SHP77 (cell line): ENCODE data around the gene SPATA31D1.
"Not testable (repeated sequence)": the region's sequence is repeated elsewhere in the genome, so short reads cannot be mapped to it uniquely, and the experiment has no call there.

Experiments used
- DNase-seq, 2 experiments: peaks; one replicate each; lab custom pipeline; 2025; lab: John Stamatoyannopoulos, UW

The SPATA31D1 gene

GRCh38 chr9:81988472-81988871 lies at the start of gene SPATA31D1:
Gene SPATA31D1 (plus strand): TSS chr9:81988772. CDS start chr9:81988819, 47 bp downstream.
- not testable (repeated sequence) for DNase-seq

DNA sequence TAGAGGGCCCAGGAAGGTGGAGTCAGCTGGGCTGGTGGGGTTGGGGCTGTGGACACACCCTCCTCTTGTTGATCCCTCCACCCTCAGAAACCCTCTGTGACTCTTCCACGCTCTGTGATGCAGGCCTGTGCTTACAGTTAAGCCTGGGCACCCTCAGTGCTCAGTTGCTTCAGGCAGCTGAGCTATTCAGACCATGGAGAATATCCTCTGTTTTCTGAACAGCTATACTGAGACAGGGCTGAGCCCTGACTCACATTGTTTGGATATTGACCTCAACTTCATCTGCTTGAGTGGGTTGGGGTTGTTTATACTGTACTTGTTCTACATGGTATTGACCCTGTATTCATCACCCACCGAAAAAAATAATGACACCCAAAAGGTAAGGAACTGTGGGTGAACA lies 45.2 kb upstream of the SPATA31D1 start, which contains the start of gene SPATA31D3:
Gene SPATA31D3 (plus strand): TSS at position 108 of the 400 bp plus-strand sequence. CDS start 86 bp downstream, at position 194.
- not testable (repeated sequence) for DNase-seq

DNA sequence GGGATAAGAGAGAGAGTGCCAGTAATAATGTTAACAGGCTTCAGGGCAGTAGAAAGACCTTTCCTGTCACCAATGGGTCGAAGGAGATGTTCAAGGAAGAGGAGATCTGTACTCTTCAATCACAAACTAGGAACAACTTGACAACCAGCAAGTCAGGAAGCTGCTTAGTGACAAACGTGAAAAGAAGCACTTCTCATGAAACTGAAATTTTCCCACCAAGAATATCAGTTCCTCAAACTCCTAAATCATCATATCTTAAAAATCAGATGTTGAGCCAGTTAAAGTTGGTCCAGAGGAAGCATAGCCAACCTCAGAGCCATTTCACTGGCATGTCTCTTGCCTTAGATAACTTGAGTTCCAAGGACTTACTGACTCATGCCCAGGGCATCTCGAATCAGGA lies 39.9 kb upstream of the SPATA31D1 start:
- DNase-seq, result not testable (repeated sequence)

DNA sequence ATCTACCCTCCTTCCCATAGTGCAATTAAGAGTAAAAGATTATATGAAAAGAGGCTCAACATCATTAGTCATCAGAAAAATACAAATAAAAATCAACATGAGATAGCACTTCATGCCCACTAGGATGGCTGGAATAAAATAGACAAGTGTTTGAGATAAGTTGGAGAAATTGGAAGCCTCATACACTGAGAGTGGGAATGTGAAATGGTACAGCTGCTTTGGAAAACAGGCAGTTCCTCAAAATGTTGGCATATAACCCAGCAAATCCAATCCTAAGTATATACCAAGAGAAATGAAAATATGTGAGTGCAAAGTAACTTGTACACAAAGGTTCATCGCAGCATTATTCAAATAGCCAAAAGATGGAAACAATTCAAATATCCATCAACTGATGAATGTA lies 35.5 kb upstream of the SPATA31D1 start:
- DNase-seq, result no peak

DNA sequence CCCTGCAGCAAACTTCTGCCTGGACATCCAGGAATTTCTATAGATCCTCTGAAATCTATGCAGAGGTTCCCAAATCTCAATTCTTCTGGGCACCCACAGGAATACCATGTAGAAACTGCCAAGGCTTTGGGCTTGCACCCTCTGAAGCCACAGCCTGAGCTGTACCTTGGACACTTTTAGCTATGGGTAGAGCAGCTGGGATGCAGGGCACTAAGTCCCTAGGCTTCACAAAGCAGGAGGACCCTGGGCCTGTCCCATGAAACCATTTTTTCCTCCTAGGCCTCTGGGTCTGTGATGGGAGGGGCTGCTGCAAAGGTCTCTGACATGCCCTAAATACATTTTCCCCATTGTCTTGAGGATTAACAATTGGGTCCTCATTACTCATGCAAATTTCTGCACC lies 32.9 kb upstream of the SPATA31D1 start:
- no peak for DNase-seq

GRCh38 chr9:81964218-81965171 lies 24.1 kb upstream of the SPATA31D1 start:
- no peak for DNase-seq

GRCh38 chr9:81968026-81968425 lies 20.5 kb upstream of the SPATA31D1 start:
- no peak for DNase-seq

GRCh38 chr9:81969971-81970370 lies 18.6 kb upstream of the SPATA31D1 start:
- DNase-seq, result no peak

- DNase-seq, result no peak
Measured at GRCh38 chr9:81971727-81972126, 16.8 kb upstream of the SPATA31D1 start.

DNA sequence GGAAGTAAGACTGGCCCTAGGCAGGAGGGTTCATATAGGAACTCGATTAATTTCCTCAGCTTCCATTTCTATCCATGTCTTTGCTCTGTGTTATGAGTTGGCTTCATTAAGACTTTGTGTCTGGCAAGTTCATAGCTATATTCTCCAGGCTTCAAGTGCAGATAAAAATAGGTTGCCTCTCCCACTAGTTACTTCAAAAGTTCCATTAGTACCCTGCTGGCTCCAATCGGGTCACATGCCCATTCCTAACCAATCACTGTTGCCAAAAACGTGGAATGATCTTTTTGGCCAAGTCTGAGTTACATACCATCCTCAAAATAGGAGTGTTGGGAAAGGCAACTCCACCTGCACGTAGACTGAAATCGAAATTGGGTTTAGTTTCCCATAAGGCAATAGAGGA lies 13.8 kb upstream of the SPATA31D1 start:
- no peak for DNase-seq

- no peak for DNase-seq
Measured at GRCh38 chr9:81976351-81976750, 12.2 kb upstream of the SPATA31D1 start.

DNA sequence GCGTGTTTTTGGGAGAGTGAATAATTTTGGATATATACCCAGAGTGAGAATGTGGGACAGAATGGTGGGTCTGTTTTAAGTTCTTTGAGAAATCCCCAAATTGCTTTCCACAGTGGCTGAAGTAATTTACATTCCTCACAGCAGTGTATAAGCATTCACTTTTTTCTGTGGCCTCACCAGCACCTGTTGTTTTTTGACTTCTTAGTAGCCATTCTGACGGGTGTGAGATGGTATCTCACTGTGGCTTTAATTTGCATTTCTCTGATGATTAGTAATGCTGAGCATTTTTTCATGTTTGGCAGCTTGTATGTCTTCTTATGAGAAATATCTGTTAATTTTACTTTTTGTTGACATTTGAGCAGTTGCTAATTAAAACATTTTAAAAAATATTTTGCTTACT lies 9.4 kb upstream of the SPATA31D1 start:
- no peak for DNase-seq

DNA sequence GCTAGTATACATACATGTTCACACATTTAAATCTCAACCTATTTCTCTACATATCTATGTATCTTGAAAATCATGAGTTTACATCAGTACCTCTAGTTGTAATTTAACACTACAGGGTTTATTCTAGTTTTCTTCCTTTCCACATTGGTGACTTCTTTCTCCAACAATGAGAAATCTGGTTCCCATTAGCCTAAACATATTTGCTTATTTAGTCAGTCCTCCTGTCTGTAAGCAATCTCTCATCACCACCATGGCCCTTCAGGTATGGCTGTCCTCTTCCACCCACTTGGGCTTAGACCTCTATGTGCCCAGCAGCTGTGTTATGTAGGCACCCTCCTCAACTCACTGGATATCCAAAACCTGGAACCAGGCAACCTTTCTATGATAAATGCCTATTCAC lies 8.0 kb upstream of the SPATA31D1 start:
- DNase-seq, result no peak

GRCh38 chr9:81981883-81982282 lies 6.7 kb upstream of the SPATA31D1 start:
- DNase-seq, result no peak

GRCh38 chr9:81984928-81985327 lies 3.6 kb upstream of the SPATA31D1 start:
- DNase-seq, result no peak

DNA sequence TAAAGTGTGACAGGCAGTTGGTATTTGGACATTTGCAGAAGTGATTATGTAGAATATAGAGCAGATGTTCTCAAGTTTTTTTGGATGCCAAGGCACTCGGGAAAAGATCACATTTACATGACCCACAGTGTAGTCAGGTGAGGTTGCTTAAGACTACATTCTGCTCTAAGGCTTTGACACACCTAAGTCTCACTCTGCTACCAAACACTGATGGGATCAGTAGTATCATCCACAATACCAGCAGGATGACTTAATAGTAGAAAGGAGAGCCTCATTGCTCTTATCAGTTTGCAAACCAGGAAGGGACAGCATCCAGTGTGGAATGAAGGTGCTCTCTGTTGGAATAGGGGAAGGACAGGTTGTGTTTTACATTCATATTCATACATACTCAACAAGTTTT lies 2.5 kb upstream of the SPATA31D1 start:
- DNase-seq, result no peak

- no peak for DNase-seq
Measured at GRCh38 chr9:81989700-81990099, 1.1 kb downstream of the SPATA31D1 start.

- DNase-seq, result no peak
Measured at GRCh38 chr9:81993656-81994055, 5.1 kb downstream of the SPATA31D1 start.

GRCh38 chr9:81999806-82000205 lies 11.2 kb downstream of the SPATA31D1 start:
- no peak for DNase-seq

DNA sequence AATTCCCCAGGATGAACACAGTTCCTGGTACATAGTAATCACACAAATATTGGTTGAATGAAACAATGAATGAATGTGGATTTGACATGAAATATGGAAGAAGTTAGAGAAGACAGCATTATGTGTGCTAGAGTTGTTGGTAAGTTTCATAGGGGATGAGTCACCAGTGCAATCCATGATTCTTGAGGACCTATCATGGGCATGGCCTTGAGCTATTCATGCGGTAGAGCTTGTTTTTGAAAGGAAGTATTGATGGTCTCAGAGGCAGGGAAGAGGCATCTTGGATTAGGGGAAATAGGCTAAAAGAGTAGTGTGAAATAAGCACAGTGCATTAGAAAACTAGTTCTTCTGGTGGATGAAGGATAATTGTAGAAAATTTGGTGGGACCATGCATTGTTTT lies 22.1 kb downstream of the SPATA31D1 start:
- no peak for DNase-seq

GRCh38 chr9:82011133-82011532 lies 22.6 kb downstream of the SPATA31D1 start:
- no peak for DNase-seq

DNA sequence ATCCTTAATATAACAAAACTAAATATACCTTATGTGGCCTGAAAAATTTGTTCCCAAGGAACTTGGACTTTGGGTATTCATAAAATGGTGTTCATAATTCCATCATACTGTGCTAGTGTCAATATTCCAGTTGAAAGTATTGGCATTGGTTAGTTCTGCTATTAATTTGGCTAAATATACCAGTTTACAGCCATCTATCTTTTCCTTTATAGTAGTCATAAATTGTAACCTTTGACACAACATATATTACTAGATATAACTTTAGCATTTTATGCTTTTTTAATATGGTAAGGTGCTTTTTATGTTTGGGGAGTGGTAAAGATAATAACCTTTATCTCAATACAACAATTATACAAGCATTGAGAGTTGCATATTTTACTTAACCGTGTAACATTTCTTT lies 23.7 kb downstream of the SPATA31D1 start:
- no peak for DNase-seq

DNA sequence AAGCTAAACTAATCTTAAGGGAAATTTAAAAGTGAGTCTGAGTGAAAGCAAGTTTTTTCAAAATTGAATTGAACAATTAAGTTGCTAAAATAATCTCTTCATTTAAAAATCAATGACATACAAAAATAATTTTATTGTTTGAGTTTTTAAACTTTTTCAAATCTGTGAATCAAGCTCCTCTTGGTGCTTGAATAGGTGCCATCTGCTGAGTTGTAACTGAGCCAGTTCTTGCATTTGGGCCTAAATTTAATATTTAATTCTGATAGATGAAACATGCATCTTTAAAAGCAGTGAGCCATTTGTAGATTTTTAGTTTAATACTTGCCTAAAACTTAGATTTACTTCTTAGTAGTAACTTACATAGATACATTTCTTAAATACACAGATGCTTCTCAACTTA lies 31.8 kb downstream of the SPATA31D1 start:
- no peak for DNase-seq

- DNase-seq, result no peak
Measured at GRCh38 chr9:82021198-82021597, 32.6 kb downstream of the SPATA31D1 start.
